IMR-90 (cell line): ENCODE measurements around the gene PTK6.

ENCODE experiments used
- BHLHE40 ChIP-seq: fragments of 150-350 bp; IDR thresholded peaks from 2 replicates; pipeline ENCODE4 v1.6.1; 2016; ENCODE audit warnings: mild to moderate bottlenecking, low read depth, low read length
- CHD1 ChIP-seq: IDR thresholded peaks from 2 replicates; pipeline ENCODE4 v1.6.1; 2012; ENCODE audit warnings: low read depth, low read length, improper control_type of control experiment
- CTCF ChIP-seq: conservative IDR thresholded peaks from 2 replicates; pipeline ENCODE4 v1.5.1; 2012; ENCODE audit warnings: mild to moderate bottlenecking, low read depth, low read length, improper control_type of control experiment
- FOS ChIP-seq: fragments of 150-350 bp; IDR thresholded peaks from 2 replicates; pipeline ENCODE4 v1.6.1; 2016; ENCODE audit warnings: low read depth, low read length
- MAFK ChIP-seq: IDR thresholded peaks from 2 replicates; pipeline ENCODE4 v1.6.1; 2012; ENCODE audit warnings: low read depth, low read length, improper control_type of control experiment
- MAZ ChIP-seq: IDR thresholded peaks from 2 replicates; pipeline ENCODE4 v1.6.1; 2012; ENCODE audit warnings: low read depth, mild to moderate bottlenecking, low read length, improper control_type of control experiment, moderate library complexity, borderline replicate concordance
- MXI1 ChIP-seq: IDR thresholded peaks from 2 replicates; pipeline ENCODE4 v1.6.1; 2012; ENCODE audit warnings: low read depth, mild to moderate bottlenecking, low read length, moderate library complexity, borderline replicate concordance
- NFE2L2 ChIP-seq: fragments of 150-350 bp; IDR thresholded peaks from 2 replicates; pipeline ENCODE4 v1.6.1; 2016; ENCODE audit warnings: low read depth, mild to moderate bottlenecking, low read length
- POLR2A ChIP-seq: IDR thresholded peaks from 2 replicates; pipeline ENCODE4 v1.6.1; 2012; ENCODE audit warnings: mild to moderate bottlenecking, low read depth, low read length
- RAD21 ChIP-seq: IDR thresholded peaks from 2 replicates; pipeline ENCODE4 v1.6.1; 2012; ENCODE audit warnings: low read length, improper control_type of control experiment
- RCOR1 ChIP-seq: IDR thresholded peaks from 2 replicates; pipeline ENCODE4 v1.6.1; 2012; ENCODE audit warnings: mild to moderate bottlenecking, low read length, improper control_type of control experiment; ENCODE audit not compliant: insufficient replicate concordance
- RFX5 ChIP-seq: IDR thresholded peaks from 2 replicates; pipeline ENCODE4 v1.8.0; 2012; ENCODE audit warnings: low read depth, mild to moderate bottlenecking, low read length, moderate library complexity
- SMC3 ChIP-seq: fragments of 150-350 bp; IDR thresholded peaks from 2 replicates; pipeline ENCODE4 v1.6.1; 2016; ENCODE audit warnings: low read depth, mild to moderate bottlenecking, antibody characterized with exemption, low read length, moderate library complexity
- USF2 ChIP-seq: fragments of 150-350 bp; IDR thresholded peaks from 2 replicates; pipeline ENCODE4 v1.6.1; 2017; ENCODE audit warnings: mild to moderate bottlenecking, antibody characterized with exemption, low read length, low read depth

- TF ChIP-seq SMC3 (no peak), POLR2A (no peak), RAD21 (no peak), NFE2L2 (no peak), CTCF (no peak), MXI1 (no peak), MAZ (no peak), BHLHE40 (no peak), USF2 (no peak), FOS (no peak), RFX5 (no peak), CHD1 (no peak), MAFK (no peak), RCOR1 (no peak)
Measured at GRCh38 chr20:63527184-63527583, 10.0 kb downstream of the PTK6 start.
